GM12891 (cell line): ENCODE results near the gene C4orf54.

Experiments used
- POLR2A ChIP-seq: IDR thresholded peaks from 2 replicates; pipeline ENCODE4 v1.6.1; 2011; ENCODE audit warnings: low read depth, low read length, control low read depth
- POLR2AphosphoS5 ChIP-seq: IDR thresholded peaks from 2 replicates; pipeline ENCODE4 v1.6.1; 2011; ENCODE audit warnings: low read depth, low read length, control low read depth

- no peak for TF ChIP-seq POLR2A
- no peak for TF ChIP-seq POLR2AphosphoS5
Observed at GRCh38 chr4:99647071-99647470, 10.6 kb downstream of the C4orf54 start.
